H1 (cell line): ENCODE data around the gene DPF3. TPM values are rescaled to one million over a fixed set of nuclear protein-coding genes. Genes with fewer than 3 reads are reported as not detected.

Source experiments
- CTCF ChIA-PET: fragments of 300-600 bp; sonication (Branson Sonifier 250); formaldehyde crosslinking; loops from one replicate; lab custom pipeline; 2021; ENCODE audit not compliant: partially characterized antibody; lab: Charles Lee
- POLR2A ChIA-PET: fragments of 300-600 bp; sonication (Branson Sonifier 250); formaldehyde crosslinking; loops from one replicate; lab custom pipeline; 2021; ENCODE audit warnings: inconsistent platforms; ENCODE audit not compliant: partially characterized antibody; lab: Charles Lee
- DNase-seq, 2 experiments: peaks; one replicate each; pipeline versions ENCODE4 v3.0.0 to v3.0.0-alpha.2; 2010 to 2022; ENCODE audit warnings: low spot score in 2 of 2, low read depth in 1 of 2, mixed read lengths in 1 of 2
- FAIRE-seq: peaks from 2 replicates; lab custom pipeline; 2011; peaks lifted over from hg19 to GRCh38; lab: Jason Lieb, UNC
- H2AFZ ChIP-seq: 2 replicates; pipeline ENCODE4 v1.8.1; 2012; ENCODE audit warnings: low read length, inconsistent platforms
- H2AK5ac ChIP-seq: 2 replicates; pipeline ENCODE4 v1.6.1; 2013; ENCODE audit warnings: low read depth, low read length
- H2BK120ac ChIP-seq: replicated peaks from 2 replicates; pipeline ENCODE3; 2013; ENCODE audit warnings: low read depth, low read length, inconsistent platforms
- H2BK12ac ChIP-seq: 2 replicates; pipeline ENCODE4 v1.6.1; 2013; ENCODE audit warnings: low read depth, low read length
- H2BK15ac ChIP-seq: 2 replicates; pipeline ENCODE4 v1.6.1; 2013; ENCODE audit warnings: low read length
- H2BK20ac ChIP-seq: 2 replicates; pipeline ENCODE4 v1.6.1; 2013; ENCODE audit warnings: low read length
- H2BK5ac ChIP-seq: 2 replicates; pipeline ENCODE4 v1.6.1; 2013; ENCODE audit warnings: low read depth, low read length
- H3K14ac ChIP-seq: 2 replicates; pipeline ENCODE4 v1.6.1; 2013; ENCODE audit warnings: inconsistent platforms; ENCODE audit not compliant: insufficient read length
- H3K18ac ChIP-seq: 2 replicates; pipeline ENCODE4 v1.6.1; 2013; ENCODE audit warnings: low read length; ENCODE audit errors: extremely low read depth
- H3K23ac ChIP-seq: 2 replicates; pipeline ENCODE4 v1.6.1; 2013; ENCODE audit warnings: inconsistent platforms; ENCODE audit not compliant: insufficient read length
- H3K23me2 ChIP-seq: 2 replicates; pipeline ENCODE4 v1.6.1; 2013; ENCODE audit warnings: low read depth, low read length
- H3K27ac ChIP-seq: 2 replicates; pipeline ENCODE4 v1.6.1; 2011; ENCODE audit warnings: low read depth, low read length, inconsistent platforms
- H3K27me3 ChIP-seq, 4 experiments: replicated peaks in 1 of 4; 1 replicate in 1 of 4; 2 replicates in 3 of 4; pipeline versions ENCODE4 v1.6.1 to v1.8.1; 2011 to 2013; ENCODE audit warnings: low read length in 3 of 4, mild to moderate bottlenecking in 3 of 4, inconsistent platforms in 2 of 4, mixed read lengths in 2 of 4, moderate library complexity in 1 of 4; ENCODE audit not compliant: control insufficient read depth in 3 of 4, insufficient read depth in 3 of 4; ENCODE audit errors: extremely low read depth in 1 of 4
- H3K36me3 ChIP-seq, 4 experiments: 2 replicates each; pipeline versions ENCODE4 v1.6.1 to v1.8.1; 2011 to 2013; ENCODE audit warnings: mild to moderate bottlenecking in 4 of 4, low read length in 3 of 4, moderate library complexity in 2 of 4, control low read depth in 1 of 4, inconsistent platforms in 1 of 4; ENCODE audit not compliant: insufficient read depth in 4 of 4, control insufficient read depth in 2 of 4
- H3K4ac ChIP-seq: replicated peaks from 2 replicates; pipeline ENCODE3; 2013; ENCODE audit warnings: low read length, low read depth, mixed read lengths, inconsistent platforms; ENCODE audit not compliant: insufficient read length
- H3K4me1 ChIP-seq, 4 experiments: replicated peaks in 1 of 4; 1 replicate in 1 of 4; 2 replicates in 3 of 4; pipeline versions ENCODE4 v1.6.1 to v1.8.1; 2011 to 2013; ENCODE audit warnings: low read length in 3 of 4, inconsistent platforms in 2 of 4, mixed read lengths in 1 of 4; ENCODE audit not compliant: insufficient read depth in 4 of 4, control insufficient read depth in 3 of 4
- H3K4me2 ChIP-seq, 2 experiments: 2 replicates each; pipeline versions ENCODE4 v1.6.1 to v1.8.1; 2011 to 2013; ENCODE audit warnings: low read depth in 2 of 2, low read length in 2 of 2, control low read depth in 1 of 2, inconsistent platforms in 1 of 2, mild to moderate bottlenecking in 1 of 2; ENCODE audit not compliant: insufficient read depth in 1 of 2
- H3K4me3 ChIP-seq, 4 experiments: fragments of 200-600, 300-600 bp in 1 of 4; sonication (generic), shearing (Covaris generic), sonication (Bioruptor Twin) in 1 of 4; 2 replicates each; pipeline versions ENCODE4 v1.5.1 to v1.8.1; 2011 to 2016; ENCODE audit warnings: low read length in 4 of 4, low read depth in 3 of 4, control low read depth in 2 of 4, inconsistent platforms in 2 of 4, mild to moderate bottlenecking in 2 of 4, mixed read lengths in 1 of 4, moderate library complexity in 1 of 4; ENCODE audit not compliant: insufficient read depth in 2 of 4; ENCODE audit errors: extremely low read depth in 1 of 4
- H3K56ac ChIP-seq: replicated peaks from 2 replicates; pipeline ENCODE3; 2013; ENCODE audit warnings: low read depth, mild to moderate bottlenecking, mixed read lengths, low read length, inconsistent platforms; ENCODE audit not compliant: insufficient read length
- H3K79me1 ChIP-seq: 2 replicates; pipeline ENCODE4 v1.6.1; 2013; ENCODE audit warnings: low read depth, low read length, control low read depth
- H3K79me2 ChIP-seq, 2 experiments: 2 replicates each; pipeline versions ENCODE4 v1.6.1 to v1.8.1; 2012 to 2013; ENCODE audit warnings: low read length in 2 of 2, mild to moderate bottlenecking in 2 of 2, inconsistent platforms in 1 of 2; ENCODE audit not compliant: insufficient read depth in 2 of 2, control insufficient read depth in 1 of 2
- H3K9ac ChIP-seq, 4 experiments: replicated peaks in 1 of 4; 1 replicate in 1 of 4; 2 replicates in 3 of 4; pipeline versions ENCODE4 v1.6.1 to v1.8.1; 2011 to 2013; ENCODE audit warnings: low read depth in 3 of 4, low read length in 3 of 4, control low read depth in 2 of 4, mild to moderate bottlenecking in 2 of 4, moderate library complexity in 2 of 4, inconsistent platforms in 1 of 4; ENCODE audit errors: extremely low read depth in 1 of 4
- H3K9me3 ChIP-seq, 2 experiments: 2 replicates each; pipeline versions ENCODE4 v1.6.1 to v1.8.1; 2012 to 2013; ENCODE audit warnings: mild to moderate bottlenecking in 2 of 2, moderate library complexity in 2 of 2, control low read depth in 1 of 2, inconsistent platforms in 1 of 2, low read depth in 1 of 2, low read length in 1 of 2, mixed read lengths in 1 of 2; ENCODE audit not compliant: insufficient read depth in 2 of 2
- H4K20me1 ChIP-seq, 2 experiments: replicated peaks in 1 of 2; 2 replicates each; pipeline versions ENCODE3 to v1.8.1; 2011 to 2013; ENCODE audit warnings: inconsistent platforms in 2 of 2, low read length in 2 of 2, mild to moderate bottlenecking in 1 of 2; ENCODE audit not compliant: insufficient read depth in 2 of 2, control insufficient read depth in 1 of 2
- H4K5ac ChIP-seq: 2 replicates; pipeline ENCODE4 v1.6.1; 2013; ENCODE audit warnings: low read length, low read depth, mixed read lengths, inconsistent platforms; ENCODE audit not compliant: insufficient read length
- H4K8ac ChIP-seq: 2 replicates; pipeline ENCODE4 v1.8.0; 2013; ENCODE audit warnings: mild to moderate bottlenecking, moderate library complexity, low read length, inconsistent platforms; ENCODE audit not compliant: insufficient read depth; ENCODE audit errors: extremely low read depth
- H4K91ac ChIP-seq: replicated peaks from 2 replicates; pipeline ENCODE3; 2013; ENCODE audit warnings: low read length, mixed read lengths, inconsistent platforms; ENCODE audit not compliant: insufficient read length
- BRCA1 ChIP-seq: IDR thresholded peaks from 2 replicates; pipeline ENCODE4 v1.6.1; 2012; ENCODE audit warnings: low read depth, low read length, improper control_type of control experiment
- CBX8 ChIP-seq: fragments of 300-800, 300-1000 bp; sonication (generic); IDR thresholded peaks from 2 replicates; pipeline ENCODE4 v1.7.1; 2016; ENCODE audit warnings: low read depth, low read length, borderline replicate concordance
- EZH2 ChIP-seq: fragments of 200-600 bp; sonication (generic); IDR thresholded peaks from 2 replicates; pipeline ENCODE4 v1.7.1; 2012; ENCODE audit warnings: low read depth, mild to moderate bottlenecking, moderate library complexity, low read length, inconsistent platforms; ENCODE audit not compliant: severe bottlenecking
- RNF2 ChIP-seq: fragments of 200-900, 300-1000 bp; sonication (generic); IDR thresholded peaks from 2 replicates; pipeline ENCODE4 v1.7.1; 2016; ENCODE audit warnings: borderline replicate concordance, low read depth, mild to moderate bottlenecking, antibody characterized with exemption, low read length; ENCODE audit not compliant: poor library complexity, severe bottlenecking; ENCODE audit errors: missing control alignments
- WGBS, 2 experiments: shearing (Covaris generic) in 1 of 2; methylation state at CpG; one replicate each; pipeline versions ENCODE4 v1.1.6 to v1.1.7; 2013 to 2015; ENCODE audit warnings: low lambda C conversion rate in 2 of 2, mixed read lengths in 2 of 2, inconsistent platforms in 1 of 2, low coverage in 1 of 2, missing lambda C conversion rate in 1 of 2; ENCODE audit not compliant: insufficient replicate concordance in 2 of 2, insufficient coverage in 1 of 2, insufficient read length in 1 of 2; ENCODE audit errors: extremely low coverage in 1 of 2, missing lambda C conversion rate in 1 of 2; 5-methylcytosine and 5-hydroxymethylcytosine counted together
- polyA plus RNA-seq, 7 experiments: library from polyadenylated mRNA; depleted of rRNA in 3 of 7; stranded (reverse) in 5 of 7; unstranded in 2 of 7; fragments of >200 nt in 5 of 7; fragments of 200-250 nt in 2 of 7; gene quantifications; 1 replicate in 5 of 7; 2 replicates in 1 of 7; 4 replicates in 1 of 7; pipeline versions ENCODE4 v1.2.1 to v1.2.3, GENCODE V29; 2011 to 2013; ENCODE audit warnings: missing spikeins in 2 of 7, mixed read lengths in 2 of 7
- total RNA-seq: library from RNA; stranded (reverse); fragmentation: NEBNext Ultra II Directional; extraction: Animal tissue kit (Norgen Biotek cat#: 25700); gene quantifications from 2 replicates; pipeline ENCODE4 v1.2.1, GENCODE V29; 2021

The DPF3 gene
- total and polyA plus RNA-seq, 2 of the 8 experiments (the other 6 are each of a cell fraction or from before 2014, with no cell fraction given): 0.19 TPM; not detected in 1

DNA sequence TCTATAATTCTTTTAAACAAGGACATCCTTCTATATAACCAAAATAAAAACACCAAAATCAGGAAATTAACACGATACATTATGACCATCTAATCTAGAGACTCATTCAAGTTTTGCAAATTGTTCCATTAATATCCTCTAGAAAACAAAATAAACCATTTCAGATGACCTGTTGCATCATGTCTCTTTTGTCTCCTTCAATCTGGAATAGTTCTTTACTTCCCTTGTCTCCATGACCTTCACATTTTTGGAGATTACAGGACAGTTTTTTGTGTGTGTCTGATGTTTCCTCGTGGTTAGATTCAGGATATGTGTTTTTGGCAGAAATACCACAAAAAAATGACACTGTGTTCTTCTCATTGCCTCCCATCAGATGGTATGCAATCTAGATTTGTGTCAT is 19.9 kb upstream of the DPF3 start:
- Histone ChIP-seq H3K23ac (no peak overlapping the region), H2BK15ac (no peak overlapping the region), H2BK120ac (no peak overlapping the region), H4K8ac (no peak overlapping the region), H3K4me3 (no peak overlapping the region), H3K14ac (no peak overlapping the region), H4K20me1 (no peaks in the 10 kb centered on the region), H4K91ac (no peak overlapping the region), H3K4ac (no peak overlapping the region), H2AFZ (no peak overlapping the region), H3K27me3 (no peaks in the 10 kb centered on the region), H3K4me1 (no peaks in the 10 kb centered on the region), H3K79me2 (no peaks in the 10 kb centered on the region), H2BK12ac (no peak overlapping the region), H3K4me2 (no peak overlapping the region), H3K56ac (no peak overlapping the region), H2BK5ac (no peak overlapping the region), H3K79me1 (no peaks in the 10 kb centered on the region), H3K23me2 (no peaks in the 10 kb centered on the region), H3K9ac (no peak overlapping the region), H2AK5ac (no peak overlapping the region), H3K36me3 (no peaks in the 10 kb centered on the region), H3K27ac (no peak overlapping the region), H4K5ac (no peak overlapping the region), H2BK20ac (no peak overlapping the region), H3K18ac (no peak overlapping the region), H3K9me3 (no peaks in the 10 kb centered on the region)
- CTCF ChIA-PET: no interaction called here
- WGBS, 2 experiments: 86% methylated on average over 2 of the region's 2 CpGs; no CpG with 5 or more reads in 1 of the 2 experiments
- POLR2A ChIA-PET: no interaction called here
- FAIRE-seq (no peak), DNase-seq (no peak)
- no peak for TF ChIP-seq EZH2
- no peak for TF ChIP-seq CBX8
- no peak for TF ChIP-seq RNF2
- no peak for TF ChIP-seq BRCA1
